Erythroblast (primary cell): Measurements from ENCODE around the gene PAK1.

ENCODE experiments used
- DNase-seq, 2 experiments: peaks; one replicate each; lab custom pipeline; 2025; lab: John Stamatoyannopoulos, UW
- GATA1 ChIP-seq: IDR thresholded peaks from 2 replicates; pipeline ENCODE4 v1.6.1; 2011; ENCODE audit warnings: low read depth, mild to moderate bottlenecking, control low read depth, low read length, moderate library complexity
- POLR2A ChIP-seq: IDR thresholded peaks from 2 replicates; pipeline ENCODE4 v1.6.1; 2011; ENCODE audit warnings: mild to moderate bottlenecking, low read length

The PAK1 gene

DNA sequence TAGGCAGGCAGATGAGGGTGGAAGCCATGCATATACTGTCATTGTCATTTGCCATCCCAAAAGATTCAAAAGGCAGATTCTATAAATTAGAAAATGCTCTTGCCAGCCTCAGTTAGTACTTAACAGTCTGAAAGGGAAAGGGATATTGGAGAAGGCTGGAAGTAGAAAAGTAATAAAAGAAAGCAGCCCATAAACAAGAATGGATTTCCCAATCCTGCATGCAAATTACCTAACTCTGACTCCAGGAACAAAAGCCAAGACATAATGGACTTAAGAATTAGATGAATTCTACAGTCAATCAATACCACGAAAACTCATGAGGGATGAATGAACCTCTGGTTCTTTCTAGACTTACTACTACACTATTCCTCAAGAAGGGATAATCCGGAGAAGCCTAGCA is 5.9 kb downstream of the PAK1 start:
- no peak for TF ChIP-seq POLR2A
- no peak for DNase-seq

- no peak for TF ChIP-seq POLR2A
- TF ChIP-seq GATA1 = no peak
- no peak for DNase-seq
These were observed 6.7 kb downstream of the PAK1 start for GRCh38 chr11:77467233-77467632.

DNA sequence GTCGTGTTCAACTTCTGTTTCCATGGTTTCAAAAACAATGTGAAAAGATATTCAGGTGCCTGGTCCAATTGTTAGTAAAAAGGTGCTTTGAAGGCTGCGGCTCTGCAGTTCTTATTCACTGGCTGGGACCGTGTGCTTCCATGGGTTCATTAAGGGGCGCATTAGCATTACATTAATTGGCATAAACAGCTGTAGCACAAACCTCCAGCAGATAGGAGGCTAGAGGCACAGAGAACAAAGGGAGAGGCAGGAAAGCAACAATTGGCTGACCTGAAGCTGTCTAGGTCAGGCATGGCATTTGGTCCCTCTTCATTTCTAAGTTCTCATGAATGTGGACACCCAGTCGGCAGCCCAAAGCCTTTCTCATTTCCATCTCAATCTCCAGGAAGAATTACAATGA is 16.6 kb downstream of the PAK1 start:
- no peak for DNase-seq
- no peak for TF ChIP-seq POLR2A
- no peak for TF ChIP-seq GATA1

DNA sequence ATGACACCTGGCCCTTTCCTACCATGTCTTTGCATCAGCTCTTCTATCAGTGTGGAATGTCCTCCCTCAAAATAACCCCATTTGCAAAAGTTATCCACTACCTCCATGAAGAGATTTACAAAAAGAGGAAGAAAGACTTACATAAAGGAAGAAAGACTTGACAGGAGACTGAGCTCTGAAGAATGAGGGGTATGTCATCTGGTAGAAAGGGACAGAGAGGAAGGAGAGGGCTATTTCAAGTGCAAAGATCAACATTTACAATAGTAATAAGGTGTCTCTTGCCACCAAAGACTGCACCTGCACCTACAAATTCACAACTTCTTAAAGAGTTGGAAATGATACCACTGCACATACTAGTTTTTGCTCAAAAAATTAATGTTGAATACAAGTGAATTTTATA is 18.2 kb downstream of the PAK1 start:
- no peak for DNase-seq
- TF ChIP-seq GATA1 (no peak), POLR2A (no peak)

GRCh38 chr11:77454867-77455655 is 18.8 kb downstream of the PAK1 start:
- no peak for DNase-seq
- TF ChIP-seq GATA1 (no peak), POLR2A (no peak)

- no peak for DNase-seq
- TF ChIP-seq POLR2A = no peak
- no peak for TF ChIP-seq GATA1
These were observed 23.7 kb downstream of the PAK1 start for GRCh38 chr11:77450227-77450626.

DNA sequence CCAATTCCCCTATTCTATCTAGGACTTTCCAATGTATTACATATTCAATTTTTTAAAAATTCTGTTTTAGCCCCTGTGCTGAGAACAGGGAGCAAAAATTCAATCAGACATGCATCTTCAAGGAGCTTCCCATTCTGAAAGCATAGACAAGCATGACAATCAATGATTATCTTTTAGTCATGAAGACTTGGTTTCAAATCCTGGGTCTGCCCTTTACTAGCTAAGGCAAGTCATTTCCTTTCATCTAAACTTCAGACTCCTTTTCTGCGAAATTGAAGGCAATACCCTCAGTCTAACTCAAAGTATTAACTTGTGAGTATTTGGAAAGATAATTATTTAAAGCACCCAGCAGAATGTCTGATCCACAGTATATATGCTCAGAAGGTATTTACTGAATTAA is 24.1 kb downstream of the PAK1 start:
- no peak for DNase-seq
- TF ChIP-seq POLR2A = no peak
- no peak for TF ChIP-seq GATA1

DNA sequence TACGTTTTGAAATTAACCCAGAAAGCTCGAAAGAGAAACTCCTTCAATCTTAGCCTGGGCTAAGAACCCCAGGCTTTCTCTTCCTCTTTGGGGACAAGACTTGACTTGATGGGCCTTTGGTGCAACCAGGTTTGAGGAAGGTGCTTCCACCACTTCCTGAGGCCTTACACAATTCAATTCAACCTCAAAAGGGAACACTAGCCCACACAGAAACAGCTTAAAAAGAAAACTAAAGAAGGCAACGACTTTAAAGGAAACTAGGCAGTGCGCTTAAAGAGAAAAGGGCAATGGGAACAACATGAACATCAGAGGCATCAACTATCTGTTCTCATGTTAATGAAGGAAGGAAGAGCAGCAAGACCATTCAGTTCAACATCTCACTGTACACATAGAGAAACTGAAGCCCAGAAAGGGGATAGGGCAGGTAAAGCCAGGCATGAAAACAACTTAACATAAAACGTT is 24.8 kb downstream of the PAK1 start:
- TF ChIP-seq GATA1 = no peak
- no peak for TF ChIP-seq POLR2A

GRCh38 chr11:77448269-77448668 is 25.6 kb downstream of the PAK1 start:
- DNase-seq = no peak
- no peak for TF ChIP-seq GATA1
- TF ChIP-seq POLR2A = no peak

More for the DNA sequence above, 24.8 kb downstream of the PAK1 start:
- no peak for DNase-seq

GRCh38 chr11:77446911-77447629 is 26.8 kb downstream of the PAK1 start:
- TF ChIP-seq POLR2A = no peak
- TF ChIP-seq GATA1 = no peak
- no peak for DNase-seq

DNA sequence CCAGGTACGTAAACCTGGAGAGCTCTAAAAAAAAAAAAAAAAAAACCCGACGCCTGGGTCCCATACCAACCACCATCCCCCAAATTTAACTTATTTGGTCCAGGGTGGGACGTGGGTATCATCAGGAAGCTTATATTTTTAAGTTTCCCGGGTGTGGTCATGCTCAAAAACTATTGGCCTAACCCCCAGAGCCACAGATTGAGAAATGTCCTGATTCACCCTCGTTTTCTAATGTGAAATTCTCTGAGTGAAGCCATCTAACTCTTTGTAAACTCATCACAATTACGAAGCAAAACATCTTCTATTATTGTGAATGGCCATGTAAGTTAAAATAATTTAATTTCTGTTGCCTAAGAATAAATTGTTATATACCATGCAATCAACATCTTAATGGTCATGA is 29.6 kb downstream of the PAK1 start:
- TF ChIP-seq GATA1 (no peak), POLR2A (no peak)
- no peak for DNase-seq

DNA sequence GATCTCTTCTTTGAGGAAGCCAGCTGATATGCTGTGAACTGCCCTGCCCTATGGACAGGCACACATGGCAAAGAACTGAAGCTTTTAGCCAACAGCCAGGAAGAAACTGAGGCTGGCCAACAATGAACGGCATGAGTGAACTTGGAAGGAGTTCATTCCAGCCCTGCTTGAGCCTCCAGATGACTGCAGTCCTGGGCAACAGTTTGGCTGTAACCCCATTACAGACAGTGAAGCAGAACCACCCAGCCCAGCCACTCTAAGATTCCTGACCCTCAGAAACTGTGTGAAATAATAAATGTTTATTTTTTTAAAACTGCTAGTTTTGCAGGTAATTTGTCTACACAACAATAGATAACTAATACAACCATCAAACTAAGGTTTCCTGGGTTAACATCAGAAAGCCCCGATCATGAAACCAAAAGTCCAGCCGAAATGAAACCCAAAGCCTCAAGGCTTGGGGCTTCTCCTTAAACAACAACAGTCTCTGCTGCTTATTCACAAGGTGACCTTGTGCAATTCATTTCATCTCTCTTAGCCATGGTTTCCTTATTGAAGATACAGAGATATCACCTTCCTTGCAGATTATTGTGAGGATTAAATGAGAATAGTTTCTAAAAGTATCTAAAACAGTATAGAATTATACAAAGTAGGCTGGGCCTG is 31.4 kb downstream of the PAK1 start:
- DNase-seq = no peak
- TF ChIP-seq POLR2A (no peak), GATA1 (no peak)

GRCh38 chr11:77441426-77441825 is 32.5 kb downstream of the PAK1 start:
- no peak for TF ChIP-seq POLR2A
- no peak for TF ChIP-seq GATA1

DNA sequence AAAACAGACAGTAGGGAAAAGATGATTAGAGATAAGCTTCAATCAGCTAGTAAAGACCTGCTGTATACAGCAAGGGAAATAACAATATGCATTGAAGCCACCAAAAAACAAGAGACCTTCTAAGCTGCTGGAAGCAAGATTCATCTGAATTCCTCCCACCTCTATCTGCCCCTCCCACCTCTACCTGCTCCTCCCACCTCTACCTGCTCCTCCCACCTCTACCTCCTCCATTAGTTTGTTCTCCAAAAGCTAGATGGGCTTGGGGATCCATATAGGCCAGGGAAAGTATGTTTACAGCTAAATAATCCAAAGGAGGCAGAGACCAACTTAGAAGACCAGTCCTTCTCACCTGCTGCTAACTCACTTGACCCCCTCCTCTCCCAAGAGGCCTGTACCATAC is 33.2 kb downstream of the PAK1 start:
- TF ChIP-seq POLR2A (no peak), GATA1 (no peak)
- DNase-seq = no peak

More at GRCh38 chr11:77441426-77441825, 32.5 kb downstream of the PAK1 start:
- no peak for DNase-seq
